HepG2 (cell line): ENCODE results near the gene CABLES1. TPM values are rescaled to one million over a fixed set of nuclear protein-coding genes. Genes with fewer than 3 reads are reported as not detected.

Experiments used
- ATAC-seq: fragments of 200-7000 bp; cut with Tn5 transposase; 3 replicates; pipeline ENCODE4 v1.9.1; 2020; ENCODE audit warnings: mild to moderate bottlenecking, moderate library complexity
- BruUV-seq: library from RNA; stranded (reverse); fragments of 400-500 nt; replicated peaks from 2 replicates; lab custom pipeline; 2021; lab: Mats Ljungman, UMichigan
- CTCF ChIA-PET: fragments of 300-600 bp; formaldehyde crosslinking; extraction: SDS; loops from one replicate; lab custom pipeline; 2021; ENCODE audit warnings: low total read pairs, inconsistent platforms, low intra/inter-chr PET ratio; lab: Yijun Ruan, JAX
- POLR2A ChIA-PET: fragments of 350-600 bp; sonication (Branson Sonifier 250); formaldehyde crosslinking; loops from one replicate; lab custom pipeline; 2020; ENCODE audit warnings: antibody characterized with exemption, inconsistent platforms; lab: Yijun Ruan, JAX
- DNase-seq: peaks from one replicate; pipeline ENCODE4 v3.0.0-alpha.2; 2015; ENCODE audit warnings: low spot score
- FAIRE-seq: peaks from 3 replicates; lab custom pipeline; 2011; peaks lifted over from hg19 to GRCh38; lab: Jason Lieb, UNC
- H2AFZ ChIP-seq: one replicate; pipeline ENCODE4 v1.6.1; 2011; ENCODE audit warnings: low read length, inconsistent platforms
- H3K27ac ChIP-seq: fragments of 300-600 bp; 3 replicates; pipeline ENCODE4 v1.8.0; 2011; ENCODE audit warnings: mixed run types, mild to moderate bottlenecking, mixed read lengths, low read length, inconsistent platforms; ENCODE audit not compliant: insufficient read depth; ENCODE audit errors: extremely low read length
- H3K27me3 ChIP-seq, 2 experiments: fragments of 200-600 bp in 1 of 2; 2 replicates in 1 of 2; 3 replicates in 1 of 2; pipeline versions ENCODE4 v1.6.0 to v1.8.0; 2011; ENCODE audit warnings: low read length in 2 of 2, mild to moderate bottlenecking in 2 of 2, moderate library complexity in 2 of 2, inconsistent platforms in 1 of 2; ENCODE audit not compliant: insufficient read depth in 2 of 2, control insufficient read depth in 1 of 2
- H3K36me3 ChIP-seq, 2 experiments: fragments of 200-600 bp in 1 of 2; replicated peaks in 1 of 2; 2 replicates in 1 of 2; 3 replicates in 1 of 2; pipeline versions ENCODE4 v1.5.1 to v1.8.0; 2011; ENCODE audit warnings: low read length in 2 of 2, inconsistent platforms in 1 of 2; ENCODE audit not compliant: insufficient read depth in 2 of 2, control insufficient read depth in 1 of 2
- H3K4me1 ChIP-seq: 2 replicates; pipeline ENCODE4 v1.5.1; 2012; ENCODE audit warnings: low read length, inconsistent platforms; ENCODE audit not compliant: insufficient read depth
- H3K4me2 ChIP-seq: 2 replicates; pipeline ENCODE4 v1.6.0; 2011; ENCODE audit warnings: low read depth, low read length, inconsistent platforms
- H3K4me3 ChIP-seq, 3 experiments: fragments of 200-600 bp in 1 of 3; sonication (generic), shearing (Covaris generic) in 1 of 3; replicated peaks in 1 of 3; 2 replicates each; pipeline ENCODE4 v1.5.1; 2011 to 2016; ENCODE audit warnings: low read length in 3 of 3, inconsistent platforms in 2 of 3, low read depth in 2 of 3, mild to moderate bottlenecking in 2 of 3, control low read depth in 1 of 3, mixed read lengths in 1 of 3; ENCODE audit not compliant: insufficient read depth in 1 of 3
- H3K79me2 ChIP-seq: one replicate; pipeline ENCODE4 v1.6.1; 2011; ENCODE audit warnings: low read length, inconsistent platforms; ENCODE audit not compliant: insufficient read depth
- H3K9ac ChIP-seq: 2 replicates; pipeline ENCODE4 v1.6.0; 2011; ENCODE audit warnings: mild to moderate bottlenecking, low read depth, low read length, inconsistent platforms; ENCODE audit not compliant: insufficient read depth
- H3K9me3 ChIP-seq: 2 replicates; pipeline ENCODE4 v1.5.1; 2012; ENCODE audit warnings: mild to moderate bottlenecking, low read length
- H4K20me1 ChIP-seq: 2 replicates; pipeline ENCODE4 v1.6.0; 2011; ENCODE audit warnings: inconsistent platforms, mild to moderate bottlenecking, low read length, moderate library complexity; ENCODE audit not compliant: insufficient read depth
- CEBPG ChIP-seq: IDR thresholded peaks from 2 replicates; pipeline ENCODE4 v1.6.1; 2016
- FOXK1 ChIP-seq: sonication (generic); formaldehyde crosslinking; IDR thresholded peaks from 2 replicates; pipeline ENCODE4 v1.4.0; 2020; ENCODE audit warnings: low read depth, missing genetic modification reagents, borderline replicate concordance
- POLR2AphosphoS2 ChIP-seq: IDR thresholded peaks from 2 replicates; pipeline ENCODE4 v1.6.1; 2011; ENCODE audit warnings: low read depth, low read length, improper control_type of control experiment
- WGBS: methylation state at CpG from one replicate; pipeline ENCODE4 v1.1.6; 2017; ENCODE audit warnings: low lambda C conversion rate; 5-methylcytosine and 5-hydroxymethylcytosine counted together
- in situ Hi-C: cut with HindIII; loops from 2 replicates; pipeline ENCODE4 v1.10.0; 2017; ENCODE audit warnings: low pct_unique_long_range_greater_than_20kb; ENCODE audit not compliant: extremely low pct_ligation_motif_present
- intact Hi-C: fragments of 100-400 bp; cut with micrococcal nuclease; formaldehyde crosslinking; loops from one replicate; pipeline ENCODE4 v1.10.0; 2022; ENCODE audit not compliant: unreplicated experiment
- polyA plus RNA-seq, 8 experiments: library from polyadenylated mRNA; depleted of rRNA in 3 of 8; stranded (reverse) in 7 of 8; unstranded in 1 of 8; fragments of >200 nt; fragmentation: Illumina TruSeq in 4 of 8; extraction: Trizol in 4 of 8; gene quantifications; 2 replicates each; pipeline versions ENCODE4 v1.2.1 to v1.2.3, GENCODE V29; 2011 to 2016; ENCODE audit warnings: low read depth in 4 of 8, missing spikeins in 1 of 8, mixed read lengths in 1 of 8; ENCODE audit not compliant: insufficient read depth in 1 of 8
- total RNA-seq, 5 experiments: library from RNA; depleted of rRNA; stranded (reverse); fragments of >200 nt; fragmentation: Illumina TruSeq; extraction: Trizol; gene quantifications; 2 replicates each; pipeline ENCODE4 v1.2.3, GENCODE V29; 2016; ENCODE audit warnings: low read depth in 1 of 5
- TF ChIP-seq, protein P1 (sequence below): sonication (generic); formaldehyde crosslinking; IDR thresholded peaks from 2 replicates; pipeline ENCODE4 v1.4.0; 2020; ENCODE audit warnings: missing genetic modification reagents
- TF ChIP-seq, protein P2 (sequence below): sonication (generic); formaldehyde crosslinking; IDR thresholded peaks from 2 replicates; pipeline ENCODE4 v1.4.0; 2020; ENCODE audit warnings: missing genetic modification reagents
- TF ChIP-seq, protein P3 (sequence below): sonication (generic); formaldehyde crosslinking; conservative IDR thresholded peaks from 2 replicates; pipeline ENCODE4 v1.4.0; 2020; ENCODE audit warnings: missing genetic modification reagents
- TF ChIP-seq, protein P4 (sequence below): sonication (generic); formaldehyde crosslinking; IDR thresholded peaks from 2 replicates; pipeline ENCODE4 v1.4.0; 2020; ENCODE audit warnings: missing genetic modification reagents, borderline replicate concordance
- TF ChIP-seq, protein P5 (sequence below): sonication (generic); formaldehyde crosslinking; conservative IDR thresholded peaks from 2 replicates; pipeline ENCODE4 v1.4.0; 2020; ENCODE audit warnings: missing genetic modification reagents
- TF ChIP-seq, protein P6 (sequence below): sonication (generic); formaldehyde crosslinking; IDR thresholded peaks from 2 replicates; pipeline ENCODE4 v1.5.1; 2020; ENCODE audit warnings: mild to moderate bottlenecking, missing genetic modification reagents, borderline replicate concordance

CABLES1 gene
- total and polyA plus RNA-seq, 2 of the 13 experiments (the other 11 are each of a cell fraction or from before 2014, with no cell fraction given): 14.7 to 25.8 TPM

DNA sequence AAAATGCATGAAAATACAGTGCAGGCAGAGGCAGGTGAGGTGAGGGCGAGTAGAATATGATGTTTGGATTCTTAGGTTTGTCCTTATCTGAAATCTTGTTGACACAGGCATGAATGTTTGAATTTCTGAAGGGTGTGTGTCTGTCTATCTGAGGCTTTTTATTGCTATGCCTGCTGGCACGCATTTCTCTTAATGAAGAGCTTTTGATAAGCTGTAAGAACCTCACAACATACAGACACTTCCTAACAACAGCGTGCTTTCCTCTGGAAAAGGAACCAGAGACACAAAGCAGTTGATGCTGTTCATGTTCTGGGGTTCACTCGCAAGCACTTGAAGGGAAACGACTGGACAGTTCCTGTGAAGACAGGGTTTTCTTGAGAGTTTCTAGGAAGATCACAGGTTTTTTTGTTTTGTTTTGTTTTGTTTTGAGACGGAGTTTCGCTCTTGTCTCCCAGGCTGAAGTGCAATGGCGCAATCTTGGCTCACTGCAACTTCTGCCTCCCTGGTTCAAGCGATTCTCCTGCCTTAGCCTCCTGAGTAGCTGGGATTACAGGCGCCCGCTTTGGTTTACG, 33.3 kb upstream of the CABLES1 start:
- Histone ChIP-seq H3K9ac (no peak overlapping the region), H3K27me3 (no peaks in the 10 kb centered on the region), H3K79me2 (no peaks in the 10 kb centered on the region), H3K4me3 (no peak overlapping the region), H4K20me1 (no peaks in the 10 kb centered on the region), H3K4me1 (peaks cover 63% of the 10 kb centered on the region), H3K9me3 (no peaks in the 10 kb centered on the region), H3K4me2 (peak overlapping the region; percentile 50), H3K27ac (no peak overlapping the region), H3K36me3 (no peaks in the 10 kb centered on the region), H2AFZ (no peak overlapping the region)
- ChIA-PET POLR2A (no interaction called here), CTCF (no interaction called here)
- ATAC-seq (no peak), FAIRE-seq (no peak), DNase-seq (peak; percentile 26)
- no TSS peak for BruUV-seq
- in situ Hi-C loops: no loop called here
- WGBS: 42% methylated on average over 12 of the region's 12 CpGs
- intact Hi-C loops: no loop called here
- no peak for TF ChIP-seq POLR2AphosphoS2
- TF ChIP-seq FOXK1 (CRISPR knock-in tag): no peak
- TF ChIP-seq, protein P1, sequence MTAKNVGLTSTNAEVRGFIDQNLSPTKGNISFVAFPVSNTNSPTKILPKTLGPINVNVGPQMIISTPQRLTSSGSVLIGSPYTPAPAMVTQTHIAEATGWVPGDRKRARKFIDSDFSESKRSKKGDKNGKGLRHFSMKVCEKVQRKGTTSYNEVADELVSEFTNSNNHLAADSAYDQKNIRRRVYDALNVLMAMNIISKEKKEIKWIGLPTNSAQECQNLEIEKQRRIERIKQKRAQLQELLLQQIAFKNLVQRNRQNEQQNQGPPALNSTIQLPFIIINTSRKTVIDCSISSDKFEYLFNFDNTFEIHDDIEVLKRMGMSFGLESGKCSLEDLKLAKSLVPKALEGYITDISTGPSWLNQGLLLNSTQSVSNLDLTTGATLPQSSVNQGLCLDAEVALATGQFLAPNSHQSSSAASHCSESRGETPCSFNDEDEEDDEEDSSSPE (CRISPR knock-in tag): no peak
- TF ChIP-seq, protein P2, sequence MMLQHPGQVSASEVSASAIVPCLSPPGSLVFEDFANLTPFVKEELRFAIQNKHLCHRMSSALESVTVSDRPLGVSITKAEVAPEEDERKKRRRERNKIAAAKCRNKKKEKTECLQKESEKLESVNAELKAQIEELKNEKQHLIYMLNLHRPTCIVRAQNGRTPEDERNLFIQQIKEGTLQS: no peak
- TF ChIP-seq, protein P3, sequence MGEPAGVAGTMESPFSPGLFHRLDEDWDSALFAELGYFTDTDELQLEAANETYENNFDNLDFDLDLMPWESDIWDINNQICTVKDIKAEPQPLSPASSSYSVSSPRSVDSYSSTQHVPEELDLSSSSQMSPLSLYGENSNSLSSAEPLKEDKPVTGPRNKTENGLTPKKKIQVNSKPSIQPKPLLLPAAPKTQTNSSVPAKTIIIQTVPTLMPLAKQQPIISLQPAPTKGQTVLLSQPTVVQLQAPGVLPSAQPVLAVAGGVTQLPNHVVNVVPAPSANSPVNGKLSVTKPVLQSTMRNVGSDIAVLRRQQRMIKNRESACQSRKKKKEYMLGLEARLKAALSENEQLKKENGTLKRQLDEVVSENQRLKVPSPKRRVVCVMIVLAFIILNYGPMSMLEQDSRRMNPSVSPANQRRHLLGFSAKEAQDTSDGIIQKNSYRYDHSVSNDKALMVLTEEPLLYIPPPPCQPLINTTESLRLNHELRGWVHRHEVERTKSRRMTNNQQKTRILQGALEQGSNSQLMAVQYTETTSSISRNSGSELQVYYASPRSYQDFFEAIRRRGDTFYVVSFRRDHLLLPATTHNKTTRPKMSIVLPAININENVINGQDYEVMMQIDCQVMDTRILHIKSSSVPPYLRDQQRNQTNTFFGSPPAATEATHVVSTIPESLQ (CRISPR knock-in tag): no peak
- TF ChIP-seq, protein P4, sequence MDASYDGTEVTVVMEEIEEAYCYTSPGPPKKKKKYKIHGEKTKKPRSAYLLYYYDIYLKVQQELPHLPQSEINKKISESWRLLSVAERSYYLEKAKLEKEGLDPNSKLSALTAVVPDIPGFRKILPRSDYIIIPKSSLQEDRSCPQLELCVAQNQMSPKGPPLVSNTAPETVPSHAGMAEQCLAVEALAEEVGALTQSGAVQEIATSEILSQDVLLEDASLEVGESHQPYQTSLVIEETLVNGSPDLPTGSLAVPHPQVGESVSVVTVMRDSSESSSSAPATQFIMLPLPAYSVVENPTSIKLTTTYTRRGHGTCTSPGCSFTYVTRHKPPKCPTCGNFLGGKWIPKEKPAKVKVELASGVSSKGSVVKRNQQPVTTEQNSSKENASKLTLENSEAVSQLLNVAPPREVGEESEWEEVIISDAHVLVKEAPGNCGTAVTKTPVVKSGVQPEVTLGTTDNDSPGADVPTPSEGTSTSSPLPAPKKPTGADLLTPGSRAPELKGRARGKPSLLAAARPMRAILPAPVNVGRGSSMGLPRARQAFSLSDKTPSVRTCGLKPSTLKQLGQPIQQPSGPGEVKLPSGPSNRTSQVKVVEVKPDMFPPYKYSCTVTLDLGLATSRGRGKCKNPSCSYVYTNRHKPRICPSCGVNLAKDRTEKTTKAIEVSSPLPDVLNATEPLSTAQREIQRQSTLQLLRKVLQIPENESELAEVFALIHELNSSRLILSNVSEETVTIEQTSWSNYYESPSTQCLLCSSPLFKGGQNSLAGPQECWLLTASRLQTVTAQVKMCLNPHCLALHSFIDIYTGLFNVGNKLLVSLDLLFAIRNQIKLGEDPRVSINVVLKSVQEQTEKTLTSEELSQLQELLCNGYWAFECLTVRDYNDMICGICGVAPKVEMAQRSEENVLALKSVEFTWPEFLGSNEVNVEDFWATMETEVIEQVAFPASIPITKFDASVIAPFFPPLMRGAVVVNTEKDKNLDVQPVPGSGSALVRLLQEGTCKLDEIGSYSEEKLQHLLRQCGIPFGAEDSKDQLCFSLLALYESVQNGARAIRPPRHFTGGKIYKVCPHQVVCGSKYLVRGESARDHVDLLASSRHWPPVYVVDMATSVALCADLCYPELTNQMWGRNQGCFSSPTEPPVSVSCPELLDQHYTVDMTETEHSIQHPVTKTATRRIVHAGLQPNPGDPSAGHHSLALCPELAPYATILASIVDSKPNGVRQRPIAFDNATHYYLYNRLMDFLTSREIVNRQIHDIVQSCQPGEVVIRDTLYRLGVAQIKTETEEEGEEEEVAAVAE (CRISPR knock-in tag): no peak
- TF ChIP-seq CEBPG (CRISPR knock-in tag): peak; percentile 56
- TF ChIP-seq, protein P5, sequence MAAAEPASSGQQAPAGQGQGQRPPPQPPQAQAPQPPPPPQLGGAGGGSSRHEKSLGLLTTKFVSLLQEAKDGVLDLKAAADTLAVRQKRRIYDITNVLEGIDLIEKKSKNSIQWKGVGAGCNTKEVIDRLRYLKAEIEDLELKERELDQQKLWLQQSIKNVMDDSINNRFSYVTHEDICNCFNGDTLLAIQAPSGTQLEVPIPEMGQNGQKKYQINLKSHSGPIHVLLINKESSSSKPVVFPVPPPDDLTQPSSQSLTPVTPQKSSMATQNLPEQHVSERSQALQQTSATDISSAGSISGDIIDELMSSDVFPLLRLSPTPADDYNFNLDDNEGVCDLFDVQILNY (CRISPR knock-in tag): no peak
- TF ChIP-seq, protein P6, sequence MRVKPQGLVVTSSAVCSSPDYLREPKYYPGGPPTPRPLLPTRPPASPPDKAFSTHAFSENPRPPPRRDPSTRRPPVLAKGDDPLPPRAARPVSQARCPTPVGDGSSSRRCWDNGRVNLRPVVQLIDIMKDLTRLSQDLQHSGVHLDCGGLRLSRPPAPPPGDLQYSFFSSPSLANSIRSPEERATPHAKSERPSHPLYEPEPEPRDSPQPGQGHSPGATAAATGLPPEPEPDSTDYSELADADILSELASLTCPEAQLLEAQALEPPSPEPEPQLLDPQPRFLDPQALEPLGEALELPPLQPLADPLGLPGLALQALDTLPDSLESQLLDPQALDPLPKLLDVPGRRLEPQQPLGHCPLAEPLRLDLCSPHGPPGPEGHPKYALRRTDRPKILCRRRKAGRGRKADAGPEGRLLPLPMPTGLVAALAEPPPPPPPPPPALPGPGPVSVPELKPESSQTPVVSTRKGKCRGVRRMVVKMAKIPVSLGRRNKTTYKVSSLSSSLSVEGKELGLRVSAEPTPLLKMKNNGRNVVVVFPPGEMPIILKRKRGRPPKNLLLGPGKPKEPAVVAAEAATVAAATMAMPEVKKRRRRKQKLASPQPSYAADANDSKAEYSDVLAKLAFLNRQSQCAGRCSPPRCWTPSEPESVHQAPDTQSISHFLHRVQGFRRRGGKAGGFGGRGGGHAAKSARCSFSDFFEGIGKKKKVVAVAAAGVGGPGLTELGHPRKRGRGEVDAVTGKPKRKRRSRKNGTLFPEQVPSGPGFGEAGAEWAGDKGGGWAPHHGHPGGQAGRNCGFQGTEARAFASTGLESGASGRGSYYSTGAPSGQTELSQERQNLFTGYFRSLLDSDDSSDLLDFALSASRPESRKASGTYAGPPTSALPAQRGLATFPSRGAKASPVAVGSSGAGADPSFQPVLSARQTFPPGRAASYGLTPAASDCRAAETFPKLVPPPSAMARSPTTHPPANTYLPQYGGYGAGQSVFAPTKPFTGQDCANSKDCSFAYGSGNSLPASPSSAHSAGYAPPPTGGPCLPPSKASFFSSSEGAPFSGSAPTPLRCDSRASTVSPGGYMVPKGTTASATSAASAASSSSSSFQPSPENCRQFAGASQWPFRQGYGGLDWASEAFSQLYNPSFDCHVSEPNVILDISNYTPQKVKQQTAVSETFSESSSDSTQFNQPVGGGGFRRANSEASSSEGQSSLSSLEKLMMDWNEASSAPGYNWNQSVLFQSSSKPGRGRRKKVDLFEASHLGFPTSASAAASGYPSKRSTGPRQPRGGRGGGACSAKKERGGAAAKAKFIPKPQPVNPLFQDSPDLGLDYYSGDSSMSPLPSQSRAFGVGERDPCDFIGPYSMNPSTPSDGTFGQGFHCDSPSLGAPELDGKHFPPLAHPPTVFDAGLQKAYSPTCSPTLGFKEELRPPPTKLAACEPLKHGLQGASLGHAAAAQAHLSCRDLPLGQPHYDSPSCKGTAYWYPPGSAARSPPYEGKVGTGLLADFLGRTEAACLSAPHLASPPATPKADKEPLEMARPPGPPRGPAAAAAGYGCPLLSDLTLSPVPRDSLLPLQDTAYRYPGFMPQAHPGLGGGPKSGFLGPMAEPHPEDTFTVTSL (CRISPR knock-in tag): no peak
